GM19351 (cell line): Measurements from ENCODE around the gene UBQLN1.
"Not testable (repeated sequence)": the region's sequence is repeated elsewhere in the genome, so short reads cannot be mapped to it uniquely, and the experiment has no call there.

ENCODE experiments used
- ATAC-seq: cut with Tn5 transposase; IDR thresholded peaks from one replicate; pipeline ENCODE4 v1.9.1; 2021; ENCODE audit warnings: mild to moderate bottlenecking, moderate library complexity; ENCODE audit not compliant: unreplicated experiment

UBQLN1 gene

DNA sequence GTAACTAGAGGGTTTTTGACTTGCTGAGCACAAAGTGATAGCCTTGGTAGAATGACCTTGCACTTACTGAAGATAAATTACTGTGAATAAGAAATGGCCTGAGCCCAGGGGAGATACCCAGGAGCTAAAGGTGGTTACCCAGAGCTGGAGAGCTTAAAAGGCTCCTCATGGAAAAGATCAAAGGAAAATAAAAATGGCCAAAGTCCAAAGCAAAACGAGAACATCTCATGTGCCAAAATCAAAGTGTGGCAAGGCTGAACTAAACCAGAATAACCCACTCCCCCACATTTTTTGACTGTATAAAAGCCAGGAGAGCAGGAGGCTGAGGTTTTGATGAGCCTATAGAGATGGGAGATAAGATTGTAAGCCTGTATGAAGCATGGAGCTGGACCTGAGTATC lies 70.4 kb downstream of the UBQLN1 start:
- ATAC-seq: no peak

- ATAC-seq: peak; percentile 42
These were observed 70.9 kb downstream of the UBQLN1 start for GRCh38 chr9:83636813-83637212.

DNA sequence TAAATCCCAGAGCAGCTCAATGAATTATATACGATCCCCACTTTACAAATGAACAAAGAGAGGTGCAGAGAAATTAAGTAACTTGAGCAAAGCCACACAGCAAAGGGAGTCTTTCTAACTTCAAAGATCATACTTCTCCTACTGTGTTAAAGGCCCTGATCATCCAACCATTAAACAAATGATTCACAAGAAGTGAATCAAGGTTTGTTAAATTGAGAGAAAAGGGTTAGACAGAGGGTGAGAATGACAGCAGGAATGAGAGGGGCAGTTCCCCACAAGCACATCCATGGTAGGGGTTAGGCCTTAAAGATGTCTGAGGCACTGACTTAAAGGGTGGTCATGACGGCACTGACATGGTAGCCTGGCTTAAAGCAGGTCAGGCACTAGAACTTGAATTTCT lies 74.1 kb downstream of the UBQLN1 start:
- ATAC-seq: no peak

DNA sequence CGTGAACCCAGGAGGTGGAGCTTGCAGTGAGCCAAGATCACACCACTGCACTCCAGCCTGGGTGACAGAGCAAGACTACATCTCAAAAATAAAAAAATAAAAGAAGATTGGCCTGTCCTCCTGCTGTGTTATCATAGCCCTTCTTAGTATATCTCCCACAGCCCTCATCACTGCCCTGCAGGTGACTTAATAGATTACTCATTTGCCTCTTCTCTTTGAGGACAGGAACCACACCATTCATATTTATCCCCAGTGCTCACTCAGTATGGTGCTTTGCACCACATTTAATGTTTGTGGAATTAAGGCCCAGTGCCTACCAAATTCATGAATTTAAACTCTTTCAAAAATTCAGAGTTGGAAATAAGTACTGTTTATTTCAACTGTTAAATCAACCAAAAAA lies 74.5 kb downstream of the UBQLN1 start:
- ATAC-seq: no peak

- ATAC-seq: no peak
These were observed 76.8 kb downstream of the UBQLN1 start for GRCh38 chr9:83630938-83631457.

DNA sequence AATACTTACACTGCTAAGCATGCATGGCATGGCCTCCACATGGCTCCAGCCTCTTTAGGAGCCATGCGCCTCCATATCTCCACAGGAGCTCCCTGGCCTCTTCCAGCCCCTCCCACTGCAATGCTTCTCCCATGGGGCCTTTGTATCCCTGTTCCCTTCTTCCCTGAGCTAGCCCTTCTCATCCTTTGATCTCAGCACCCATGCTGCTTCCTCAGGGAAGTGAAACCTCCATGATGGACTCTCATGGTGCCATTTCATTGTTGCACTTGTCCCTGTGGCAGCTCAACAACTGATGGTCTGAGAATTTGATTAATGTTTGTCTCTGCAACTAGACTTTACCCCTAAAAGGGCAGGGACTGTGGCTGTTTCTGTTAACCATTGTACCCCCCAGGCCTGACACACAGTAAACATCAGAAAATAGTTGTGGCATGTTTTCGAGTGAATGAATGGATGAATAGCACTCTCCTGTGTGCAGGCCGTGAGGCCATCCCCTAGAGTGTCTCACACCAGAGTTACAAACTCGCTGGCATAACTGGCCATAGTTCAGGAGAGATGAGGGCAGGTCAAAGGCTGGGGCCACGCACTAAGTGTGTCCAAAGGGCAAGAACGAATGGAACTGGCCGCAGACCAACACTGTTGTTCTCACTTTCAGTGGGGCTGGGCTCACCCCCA lies 78.2 kb downstream of the UBQLN1 start:
- no peak for ATAC-seq

- ATAC-seq: no peak
These were observed 79.2 kb downstream of the UBQLN1 start for GRCh38 chr9:83628540-83628939.

DNA sequence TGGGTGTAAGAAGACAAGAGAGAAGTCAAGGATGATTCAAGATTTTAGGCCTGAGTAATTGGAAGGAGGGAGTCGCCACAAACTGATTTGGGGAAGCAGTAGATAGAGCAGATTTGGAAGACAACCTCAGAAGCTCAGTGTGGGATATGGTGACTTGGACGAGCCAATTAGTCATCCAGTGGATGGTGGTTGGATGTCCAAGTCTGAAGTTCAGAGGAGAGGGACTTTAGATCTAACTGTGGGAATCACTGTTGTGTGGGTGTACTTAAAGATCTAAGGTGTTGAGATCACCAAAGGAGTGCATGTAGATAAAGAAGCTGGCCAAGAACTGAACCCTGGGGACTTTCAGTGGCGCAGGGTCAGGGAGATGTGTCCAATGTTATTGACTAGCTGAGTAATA lies 82.6 kb downstream of the UBQLN1 start:
- ATAC-seq: no peak

- peak; percentile 26 for ATAC-seq
These were observed 84.1 kb downstream of the UBQLN1 start for GRCh38 chr9:83623679-83624076.

DNA sequence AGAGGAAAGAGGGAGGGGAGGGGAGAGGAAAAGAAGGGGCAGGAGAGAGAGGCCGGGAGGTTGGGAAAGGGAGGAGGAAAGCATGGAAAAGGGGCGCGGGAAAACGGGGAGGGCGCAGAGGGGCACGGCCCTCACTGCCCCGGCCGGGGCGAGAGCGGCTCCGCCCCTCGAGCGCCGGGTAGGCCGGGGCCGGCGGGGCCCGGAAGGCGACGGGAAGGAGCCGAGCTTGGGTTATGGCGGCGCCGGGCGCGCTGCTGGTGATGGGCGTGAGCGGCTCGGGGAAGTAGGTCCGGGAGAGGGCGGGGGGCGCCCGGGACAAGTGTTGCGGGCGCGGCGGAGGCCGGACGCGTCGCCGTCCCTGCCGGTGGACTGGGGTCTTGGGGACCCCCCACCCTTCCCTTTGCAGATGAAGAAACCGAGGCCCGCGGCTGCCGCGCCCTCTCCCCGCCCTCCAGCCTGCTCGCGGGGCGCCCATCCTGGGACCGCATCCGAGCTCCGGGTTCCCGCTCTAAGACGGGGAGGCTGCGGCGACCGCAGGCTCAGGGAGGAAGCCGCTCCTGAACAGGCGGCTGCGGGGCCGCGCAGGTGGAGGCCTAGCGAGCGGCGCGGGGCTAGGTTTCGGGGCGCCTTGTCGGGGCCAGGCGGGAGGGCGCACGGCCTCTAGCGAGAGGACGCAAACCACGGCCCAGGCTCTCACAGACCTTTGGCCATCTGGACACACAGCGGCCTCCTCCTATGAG lies 84.6 kb downstream of the UBQLN1 start, which contains the start of gene IDNK:
Gene IDNK, plus strand, starts transcription at position 205 of the 740 bp plus-strand sequence. Its CDS starts 29 bp downstream, at position 234.
- ATAC-seq: peak; percentile 73

DNA sequence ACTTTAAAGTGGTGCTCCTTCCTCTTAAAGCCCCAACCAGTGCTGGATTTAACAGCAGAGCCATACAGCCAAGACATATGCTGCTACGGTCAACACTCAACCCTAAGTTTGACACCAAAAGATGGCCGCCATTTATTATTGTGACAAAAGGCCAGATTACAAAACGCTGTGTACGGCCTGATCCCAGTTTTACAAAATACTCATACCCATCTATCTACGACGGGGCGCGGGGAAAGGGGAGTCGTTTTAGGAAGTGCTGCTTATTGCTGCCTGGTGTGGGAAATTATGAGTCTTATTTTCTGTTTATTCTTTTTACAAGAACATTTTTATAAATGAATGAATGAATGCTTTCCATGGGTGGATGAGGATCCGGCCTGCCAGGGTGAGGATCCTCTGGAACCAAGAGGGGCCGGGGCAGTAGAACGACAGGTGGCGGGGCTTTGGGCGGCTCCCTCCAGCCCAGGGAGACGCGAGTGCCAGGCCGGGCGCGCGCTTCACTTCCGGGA lies 85.3 kb downstream of the UBQLN1 start:
- peak; percentile 48 for ATAC-seq

DNA sequence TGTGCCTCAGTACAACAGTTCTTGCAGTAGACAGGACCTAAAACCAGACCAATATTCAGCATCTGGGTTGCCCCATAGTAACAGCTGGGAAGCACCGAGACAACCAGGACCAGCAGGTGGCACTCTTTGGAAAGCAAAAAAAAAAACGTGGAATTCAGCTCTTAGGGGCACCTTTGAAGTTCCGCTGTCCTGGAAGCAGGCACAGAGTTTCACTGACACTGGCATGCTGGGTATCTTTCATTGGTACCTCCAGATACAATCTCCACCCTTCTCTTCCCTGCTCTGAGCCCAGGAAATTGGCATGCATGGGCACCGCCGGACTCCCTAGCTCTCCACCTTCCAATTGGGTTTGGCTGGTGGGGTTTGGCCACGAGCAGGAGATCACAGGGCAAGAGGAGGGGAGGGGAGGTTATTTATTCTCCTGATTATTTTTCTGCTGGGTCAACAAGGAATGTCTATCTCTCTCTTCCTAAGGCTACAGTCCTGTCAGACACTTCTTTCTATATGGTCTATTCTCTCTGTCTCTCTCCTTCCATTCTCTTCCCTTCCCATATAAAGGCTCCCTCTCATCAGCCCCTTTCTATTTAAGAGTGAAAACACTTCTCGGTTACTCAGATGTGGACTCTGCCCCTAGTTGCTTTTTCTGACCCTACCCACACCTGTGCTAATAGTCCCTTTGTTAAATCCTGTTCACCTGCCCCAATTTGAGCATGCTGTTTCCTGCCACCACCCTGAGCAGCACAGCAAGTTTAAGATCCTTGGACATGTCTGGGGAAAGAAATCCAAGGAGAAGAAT lies 86.7 kb downstream of the UBQLN1 start:
- peak; percentile 16 for ATAC-seq

GRCh38 chr9:83617299-83617698 lies 90.5 kb downstream of the UBQLN1 start:
- no peak for ATAC-seq

DNA sequence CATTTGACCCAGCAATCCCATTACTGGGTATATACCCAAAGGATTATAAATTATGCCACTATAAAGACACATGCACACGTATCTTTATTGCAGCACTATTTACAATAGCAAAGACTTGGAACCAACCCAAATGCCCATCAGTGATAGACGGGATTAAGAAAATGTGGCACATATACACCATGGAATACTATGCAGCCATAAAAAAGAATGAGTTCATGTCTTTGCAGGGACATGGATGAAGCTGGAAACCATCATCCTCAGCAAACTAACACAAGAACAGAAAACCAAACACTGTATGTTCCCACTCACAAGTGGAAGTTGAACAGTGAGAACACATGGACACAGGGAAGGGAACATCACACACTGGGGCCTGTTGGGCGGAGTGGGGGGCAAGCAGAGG lies 94.5 kb downstream of the UBQLN1 start:
- not testable (repeated sequence) for ATAC-seq
